HG03097 (cell line): ENCODE results near the gene RAD23B.
"Not testable (repeated sequence)": the region's sequence is repeated elsewhere in the genome, so short reads cannot be mapped to it uniquely, and the experiment has no call there.

Experiments
- ATAC-seq: cut with Tn5 transposase; IDR thresholded peaks from one replicate; pipeline ENCODE4 v1.9.1; 2021; ENCODE audit not compliant: unreplicated experiment, low FRiP score

Gene RAD23B

DNA sequence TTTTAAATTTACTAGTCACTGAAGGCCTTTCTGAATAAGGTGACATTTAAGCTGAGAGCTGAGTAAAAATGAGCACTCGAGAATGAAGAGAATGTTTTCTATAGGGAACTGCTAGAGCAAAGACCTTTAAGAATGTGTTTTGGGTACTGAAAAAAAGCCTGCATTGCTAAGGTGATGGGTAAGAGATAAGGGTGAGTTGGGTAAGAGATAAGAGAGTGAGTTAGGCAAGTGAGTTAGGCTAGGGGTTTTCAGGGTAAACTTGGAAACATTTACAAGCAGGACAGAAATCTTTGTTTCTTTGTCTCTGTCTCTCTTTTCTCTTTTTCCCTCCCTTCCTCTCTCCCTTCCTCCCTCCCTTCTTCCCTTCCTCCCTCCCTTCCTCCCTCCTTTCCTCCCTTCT, 5.6 kb downstream of the RAD23B start:
- ATAC-seq: no peak

DNA sequence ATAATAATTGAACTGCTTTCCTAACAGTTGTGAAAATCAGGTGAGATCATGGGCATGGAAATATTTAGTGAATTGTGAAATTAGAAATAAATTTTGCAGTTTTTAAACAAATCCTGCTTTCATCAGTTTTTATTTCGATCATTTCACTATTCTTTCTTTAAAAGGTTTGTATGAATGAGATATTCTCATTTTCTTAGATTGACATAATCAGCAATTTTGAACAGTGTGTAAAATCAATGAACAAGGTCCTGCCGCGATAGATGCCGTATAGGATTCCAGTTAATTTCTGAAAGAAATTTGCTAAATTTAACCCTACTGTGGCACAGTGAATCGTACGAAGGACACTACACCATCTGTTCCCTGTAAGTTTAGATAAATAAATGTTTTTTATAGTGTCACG, 7.5 kb downstream of the RAD23B start:
- no peak for ATAC-seq

DNA sequence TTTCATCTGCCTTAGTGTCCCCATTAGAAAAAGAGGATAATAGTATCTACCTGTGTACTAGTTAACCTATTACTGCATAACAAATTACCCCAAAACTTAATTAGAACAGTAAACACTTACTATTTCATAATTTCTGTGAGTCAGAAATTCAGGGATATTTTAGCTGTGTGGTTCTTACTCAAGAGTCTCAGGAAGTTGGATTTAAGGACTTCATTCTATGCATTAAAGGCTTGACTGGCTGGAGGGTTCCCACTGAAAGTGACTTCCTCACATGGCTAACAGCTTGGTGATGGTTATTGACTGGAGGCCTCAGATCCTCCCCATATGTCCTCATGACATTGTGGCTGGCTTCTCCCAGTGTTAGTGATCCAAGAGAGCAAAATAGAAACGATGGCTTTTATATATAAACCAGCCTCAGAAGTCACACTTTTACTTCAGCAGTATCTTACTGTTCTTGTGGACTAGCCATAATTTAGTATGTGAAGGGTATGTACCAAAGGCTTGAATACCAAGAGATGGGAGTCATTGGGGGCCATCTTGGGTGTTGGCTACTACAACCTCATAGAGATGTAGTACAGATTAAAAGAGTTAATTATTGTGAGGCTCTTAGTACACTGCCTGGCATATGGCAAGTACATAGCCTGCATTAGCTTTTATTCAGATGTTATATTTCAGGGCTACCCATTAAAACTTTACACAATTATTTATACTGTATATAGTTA, 9.9 kb downstream of the RAD23B start:
- ATAC-seq: no peak

DNA sequence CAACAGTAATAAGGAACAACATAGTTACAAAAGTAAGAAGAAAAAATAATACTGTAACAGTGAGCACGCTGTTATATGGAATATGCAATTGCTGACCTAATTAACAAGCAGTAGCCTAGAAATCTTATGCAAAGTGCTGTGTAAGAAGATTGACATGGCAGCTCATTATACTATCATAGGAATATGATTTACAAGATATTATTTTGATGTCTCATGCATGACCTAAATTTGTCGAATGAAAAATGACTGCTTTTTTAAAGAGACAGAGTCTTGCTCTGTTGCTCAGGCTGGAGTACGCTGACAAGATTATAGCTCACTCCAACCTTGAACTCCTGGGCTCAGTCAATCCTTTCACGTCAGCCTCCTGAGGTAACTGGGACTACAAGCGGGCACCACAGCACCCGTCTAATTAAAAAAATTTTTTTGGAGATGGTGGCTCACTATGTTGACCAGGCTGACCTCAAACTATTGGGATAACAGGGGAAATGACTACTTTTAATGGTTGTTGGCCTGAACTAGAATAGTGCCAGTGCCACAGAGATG, 10.5 kb downstream of the RAD23B start:
- ATAC-seq: no peak

DNA sequence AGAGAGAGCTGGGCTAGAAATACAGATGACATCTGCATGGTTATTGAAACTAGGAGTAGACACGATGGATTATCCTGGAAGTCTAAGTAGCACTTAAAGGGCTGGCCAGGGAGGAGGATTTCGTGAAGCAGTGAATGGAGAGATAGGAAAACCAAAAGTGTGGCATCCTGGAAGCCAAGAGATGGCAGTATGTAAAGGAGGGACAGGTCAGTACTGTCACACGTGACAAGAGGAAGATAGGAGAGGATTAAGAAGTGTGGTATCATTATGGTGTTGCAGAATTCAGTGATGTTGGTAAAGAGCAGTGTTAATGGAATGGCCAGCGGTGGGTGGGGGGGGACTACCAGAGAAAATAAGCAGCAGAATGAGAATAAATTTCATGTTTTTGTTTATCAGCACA, 11.7 kb downstream of the RAD23B start:
- ATAC-seq: no peak

DNA sequence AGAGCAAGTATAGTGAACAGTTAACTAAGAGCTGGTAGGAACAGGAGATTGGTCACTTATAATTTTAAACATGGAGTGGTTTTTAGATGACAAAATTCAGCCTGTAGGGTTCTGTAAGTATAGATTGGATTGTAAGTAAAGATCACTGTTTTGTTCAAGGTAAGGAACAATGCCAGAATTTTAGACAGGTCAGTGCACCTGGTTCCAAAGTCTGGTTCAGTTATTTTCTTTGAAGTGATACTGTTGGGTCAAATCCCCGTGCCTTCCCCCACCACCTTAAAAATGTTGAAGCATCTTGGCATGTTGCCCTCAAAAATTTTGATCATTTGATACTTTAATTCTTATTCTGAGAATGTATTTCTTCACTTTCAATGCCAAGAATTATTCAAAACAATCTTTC, 12.9 kb downstream of the RAD23B start:
- ATAC-seq: no peak

DNA sequence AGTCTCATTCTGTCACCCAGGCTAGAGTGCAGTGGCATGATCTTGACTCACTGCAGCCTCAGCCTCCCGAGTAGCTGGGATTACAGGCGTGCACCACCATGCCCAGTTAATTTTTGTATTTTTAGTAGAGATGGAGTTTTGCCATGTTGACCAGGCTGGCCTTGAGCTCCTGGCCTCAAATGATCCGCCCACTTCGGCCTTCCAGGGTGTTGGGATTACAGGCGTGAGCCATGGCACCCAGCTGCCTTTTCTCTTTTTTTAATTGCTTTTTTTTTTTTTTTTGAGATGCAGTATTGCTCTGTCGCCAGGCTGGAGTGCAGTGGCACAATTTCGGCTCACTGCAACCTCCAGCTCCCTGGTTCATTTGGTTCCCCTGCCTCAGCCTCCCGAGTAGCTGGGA, 13.5 kb downstream of the RAD23B start:
- not testable (repeated sequence) for ATAC-seq

DNA sequence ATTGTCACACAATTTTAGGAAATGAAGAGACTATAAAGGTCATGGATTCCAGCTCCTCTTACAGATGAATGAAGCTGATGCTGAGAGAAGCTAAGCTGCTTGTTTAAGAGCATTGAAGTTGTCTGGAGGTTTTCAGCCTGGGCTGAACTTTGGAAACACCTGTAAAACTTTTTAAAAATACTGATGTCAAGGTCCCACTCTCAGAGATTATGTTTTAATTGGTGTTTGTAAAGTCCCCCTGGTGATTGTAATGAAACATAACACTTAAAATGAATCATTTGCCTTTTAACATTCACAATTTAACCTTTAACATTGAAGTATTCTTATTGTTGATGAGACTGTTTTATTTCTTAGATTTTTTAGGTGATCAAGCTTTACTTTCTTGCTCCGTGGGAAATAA, 16.4 kb downstream of the RAD23B start:
- no peak for ATAC-seq

DNA sequence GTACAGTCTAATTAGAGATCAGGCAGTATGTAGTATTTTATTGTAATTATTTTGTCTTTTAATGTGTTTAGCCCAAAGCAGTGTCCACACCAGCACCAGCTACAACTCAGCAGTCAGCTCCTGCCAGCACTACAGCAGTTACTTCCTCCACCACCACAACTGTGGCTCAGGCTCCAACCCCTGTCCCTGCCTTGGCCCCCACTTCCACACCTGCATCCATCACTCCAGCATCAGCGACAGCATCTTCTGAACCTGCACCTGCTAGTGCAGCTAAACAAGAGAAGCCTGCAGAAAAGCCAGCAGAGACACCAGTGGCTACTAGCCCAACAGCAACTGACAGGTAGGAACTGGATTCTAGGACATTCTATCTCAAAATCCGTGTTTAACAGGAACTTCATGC, 23.2 kb downstream of the RAD23B start:
- no peak for ATAC-seq

DNA sequence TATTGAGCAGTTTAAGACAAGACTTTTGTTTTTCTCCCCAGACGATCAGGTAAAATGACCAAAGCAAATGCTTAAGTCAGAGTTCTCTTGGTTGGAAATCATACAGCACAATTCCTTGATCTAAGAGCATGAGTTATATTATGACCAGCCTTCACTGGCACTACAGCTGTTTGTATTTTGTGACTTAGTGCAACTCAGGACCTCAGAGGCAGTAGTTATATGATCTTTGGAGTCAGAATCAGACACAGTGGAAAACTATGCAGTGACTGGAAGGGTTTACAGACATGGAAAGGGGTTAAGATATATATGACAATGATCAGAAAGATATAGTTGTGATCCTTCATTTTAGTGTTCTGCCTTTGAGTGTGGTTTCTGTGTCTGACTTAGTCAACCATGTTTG, 24.3 kb downstream of the RAD23B start:
- no peak for ATAC-seq

DNA sequence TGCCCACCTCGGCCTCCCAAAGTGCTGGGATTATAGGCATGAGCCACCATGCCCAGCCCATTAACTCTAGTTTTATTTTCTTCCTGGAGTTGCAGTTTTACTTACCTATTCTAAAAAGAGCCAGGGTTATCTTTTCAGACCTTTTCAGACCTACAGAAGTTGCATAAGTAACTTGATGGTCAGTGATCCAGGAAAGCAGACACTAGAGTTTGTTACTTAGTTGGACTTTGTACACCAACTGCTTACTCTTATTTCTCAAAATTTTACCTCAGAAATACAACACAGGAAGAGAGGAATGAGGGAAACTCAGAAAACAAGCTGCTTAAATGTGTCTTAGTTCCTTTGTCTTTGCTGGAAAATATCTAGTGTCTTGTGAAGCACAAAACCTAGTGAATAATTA, 25.4 kb downstream of the RAD23B start:
- ATAC-seq: no peak

DNA sequence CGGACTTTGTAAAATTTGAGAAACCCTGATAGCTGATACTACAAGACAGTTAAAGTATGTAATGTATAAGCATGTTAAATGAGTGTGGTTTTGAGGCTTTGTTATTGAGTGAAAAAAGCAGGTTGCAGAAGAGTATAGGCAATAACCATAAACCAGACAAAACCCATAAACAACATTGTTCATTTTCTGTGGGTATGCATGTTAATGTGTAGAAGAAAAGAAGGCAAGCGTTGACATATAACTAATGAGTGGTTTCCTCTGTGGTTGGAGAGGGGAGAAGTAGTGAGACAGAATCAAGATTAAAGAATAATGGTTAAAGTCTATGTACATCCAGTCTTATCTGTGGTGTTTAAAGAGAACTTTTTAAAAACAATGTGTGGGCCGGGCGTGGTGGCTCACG, 26.2 kb downstream of the RAD23B start:
- ATAC-seq: peak; percentile 89

DNA sequence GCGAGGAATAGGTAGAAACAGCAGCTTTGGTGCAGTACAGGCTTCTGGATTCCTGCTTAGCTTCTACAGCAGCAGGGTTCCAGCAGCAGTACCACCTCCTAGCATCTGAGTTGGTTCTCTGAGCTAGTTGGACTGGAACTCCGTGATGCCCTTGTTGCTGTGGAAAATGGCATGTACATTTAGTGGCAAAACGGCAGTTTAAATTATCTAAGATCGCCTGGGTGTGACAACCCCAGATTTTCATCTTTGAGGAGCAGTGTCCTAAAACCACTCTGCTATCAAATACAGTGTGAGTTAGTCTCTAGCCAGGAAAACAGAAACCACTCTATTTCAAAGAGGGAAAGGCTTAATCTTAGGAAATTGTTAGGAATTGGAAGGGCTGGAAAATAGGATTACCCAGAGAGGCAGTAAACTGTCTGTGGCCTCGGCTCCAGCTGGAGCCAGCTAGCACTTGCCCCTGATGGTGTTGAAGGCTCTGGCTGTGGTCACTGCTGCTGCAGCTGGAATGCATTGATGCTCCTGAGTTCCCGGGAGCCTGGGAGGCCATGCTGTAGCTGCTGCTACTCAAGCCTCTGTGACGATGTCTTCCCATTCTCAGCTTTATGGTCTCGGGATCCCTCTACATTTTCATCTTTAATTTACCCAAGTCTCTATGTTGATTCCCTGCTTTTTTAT, 29.4 kb downstream of the RAD23B start:
- no peak for ATAC-seq

DNA sequence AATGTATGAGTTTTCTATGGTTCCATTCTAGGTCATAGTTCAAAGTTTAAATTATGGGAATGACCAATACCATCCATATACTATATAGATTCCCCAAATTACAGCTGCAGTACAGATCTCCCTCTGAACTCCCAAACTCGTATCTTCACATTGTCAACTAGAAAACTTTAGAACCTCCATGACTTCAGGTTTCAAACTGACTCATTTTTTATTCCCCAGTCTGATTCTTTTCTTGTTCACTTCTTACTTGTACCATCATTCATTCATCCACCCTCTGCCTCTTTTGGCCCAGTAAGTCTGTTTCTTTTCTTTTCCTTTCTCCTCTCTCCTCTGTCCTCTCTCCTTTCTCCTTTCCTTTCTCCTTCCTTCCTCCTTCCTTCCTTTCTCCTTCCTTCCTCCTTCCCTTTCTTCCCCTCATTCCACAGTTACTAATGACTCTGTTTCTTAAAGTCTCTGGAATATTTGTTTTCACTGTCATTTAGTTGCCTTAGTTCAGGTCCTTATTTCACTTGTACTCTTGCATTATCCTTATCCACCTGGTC, 30.5 kb downstream of the RAD23B start:
- ATAC-seq: no peak

DNA sequence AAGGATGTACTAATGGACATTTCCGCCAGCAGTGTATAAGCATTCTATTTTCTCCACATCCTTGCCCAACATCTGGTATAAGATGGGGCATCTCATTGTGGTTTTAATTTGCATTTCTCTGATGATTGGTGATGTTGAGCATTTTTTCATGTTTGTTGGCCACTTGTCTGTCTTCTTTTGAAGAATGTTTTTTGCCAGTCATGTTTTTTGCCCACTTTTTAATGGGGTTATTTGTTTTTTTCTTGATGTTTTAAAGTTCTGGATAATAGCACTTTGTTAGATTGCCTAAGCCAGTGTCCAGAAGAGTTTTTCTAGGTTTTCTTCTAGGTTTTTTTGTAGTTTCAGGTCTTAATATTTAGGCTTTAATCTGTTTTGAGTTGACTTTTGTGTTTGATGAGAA, 31.7 kb downstream of the RAD23B start:
- no peak for ATAC-seq

DNA sequence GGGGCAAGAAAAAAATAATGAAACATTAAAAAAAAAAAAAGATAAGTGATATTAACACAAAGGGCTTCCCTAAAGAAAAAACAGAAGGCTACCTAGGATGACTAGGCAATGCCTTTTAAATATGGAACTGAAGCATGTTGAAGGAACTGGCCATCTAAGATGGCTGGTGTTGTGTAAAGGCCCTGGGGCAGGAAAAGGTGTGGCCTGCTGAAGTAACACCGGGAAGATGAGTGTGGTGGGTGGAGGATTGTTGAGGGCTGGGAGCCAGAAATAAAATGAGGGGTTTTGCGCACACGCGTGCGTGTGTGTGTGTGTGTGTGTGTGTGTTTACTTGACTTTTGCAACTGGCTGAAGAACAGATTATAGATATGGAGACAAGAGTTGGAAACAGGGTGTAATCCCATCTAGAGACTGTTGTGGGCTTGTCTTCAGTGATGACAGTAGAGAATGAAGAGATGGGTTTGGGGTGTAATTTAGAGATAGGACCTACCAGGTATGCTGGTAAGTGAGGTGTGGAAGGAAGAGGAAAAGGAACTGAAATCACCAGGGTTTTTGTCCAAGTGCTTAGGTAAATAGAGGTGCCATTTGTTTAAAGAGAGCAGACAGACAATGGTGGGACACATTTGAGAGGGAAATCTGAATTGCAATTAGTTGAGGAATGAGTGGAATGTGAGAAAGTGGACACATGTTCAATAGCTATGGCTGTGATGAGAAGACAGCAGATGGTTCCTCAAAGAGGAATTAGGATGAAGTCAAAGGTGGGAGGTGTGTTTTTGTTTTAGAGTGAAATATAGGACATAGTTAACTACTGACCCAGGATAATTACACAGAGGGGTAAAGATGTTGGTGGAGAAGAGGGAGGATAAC, 33.9 kb downstream of the RAD23B start:
- ATAC-seq: no peak

DNA sequence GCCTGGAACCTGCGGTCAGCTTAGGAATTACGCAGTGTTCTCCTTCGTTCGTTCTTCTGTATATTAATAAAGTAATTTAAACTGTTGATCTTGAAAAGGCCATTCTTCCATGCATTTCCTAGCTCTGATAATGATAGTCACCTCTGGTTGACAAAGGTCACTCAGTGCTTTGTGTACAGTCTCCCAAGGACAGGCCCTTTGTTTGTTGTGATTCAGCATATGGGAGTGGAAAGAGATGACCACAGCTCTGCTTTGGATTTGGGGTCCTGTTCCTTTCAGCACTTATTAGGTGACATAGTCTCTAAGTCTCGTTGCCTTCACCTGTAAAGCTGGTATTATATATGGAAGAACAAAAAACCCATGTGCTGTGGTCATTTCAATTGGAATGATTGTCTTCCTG, 39.6 kb downstream of the RAD23B start:
- no peak for ATAC-seq

DNA sequence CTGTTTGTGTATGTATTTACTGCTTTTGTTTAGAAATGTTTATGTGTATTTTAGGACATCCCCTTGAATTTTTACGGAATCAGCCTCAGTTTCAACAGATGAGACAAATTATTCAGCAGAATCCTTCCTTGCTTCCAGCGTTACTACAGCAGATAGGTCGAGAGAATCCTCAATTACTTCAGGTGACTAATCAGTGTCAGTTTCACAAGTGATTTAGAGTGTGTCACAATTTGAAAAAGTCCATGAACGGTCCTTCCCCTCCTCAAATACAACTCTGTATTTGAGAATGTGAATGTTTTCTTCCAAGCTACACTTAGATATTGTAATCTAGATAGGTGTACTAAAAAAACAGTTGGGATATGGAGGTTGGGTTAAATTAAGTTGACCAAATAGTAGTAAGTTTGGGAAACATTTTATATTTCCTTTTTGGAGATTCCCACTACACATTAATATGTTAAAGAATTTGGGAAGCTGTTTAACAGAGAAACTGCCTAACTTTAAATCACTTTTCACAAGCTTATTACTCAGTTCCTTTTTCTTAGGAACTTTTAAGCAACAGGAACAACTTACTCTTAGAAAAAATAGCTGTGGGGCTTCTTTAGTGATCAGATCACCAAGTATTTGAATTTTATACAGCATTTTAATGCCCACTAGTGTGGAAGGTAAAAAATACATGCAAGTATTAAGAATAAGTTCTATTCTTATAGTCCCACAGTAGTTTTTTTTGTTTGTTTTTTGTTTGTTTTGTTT, 40.9 kb downstream of the RAD23B start:
- no peak for ATAC-seq

DNA sequence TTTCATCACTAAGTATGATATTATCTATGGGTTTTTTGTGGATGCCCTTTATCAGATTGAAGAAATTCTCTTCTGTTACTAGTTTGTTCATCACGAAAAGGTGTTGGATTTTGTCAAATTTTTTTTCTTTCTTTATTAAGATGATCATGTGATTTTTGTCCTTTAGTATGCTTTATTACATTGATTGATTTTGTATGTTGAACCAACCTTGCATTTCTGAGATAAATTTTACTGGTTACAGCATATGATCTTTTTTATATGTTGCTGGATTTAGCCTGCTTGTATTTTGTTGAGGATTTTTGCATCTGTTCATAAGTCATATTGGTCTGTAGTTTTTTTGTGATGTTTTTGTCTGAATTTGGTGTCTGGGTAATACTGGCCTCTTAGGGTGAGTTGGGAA, 42.8 kb downstream of the RAD23B start:
- no peak for ATAC-seq

DNA sequence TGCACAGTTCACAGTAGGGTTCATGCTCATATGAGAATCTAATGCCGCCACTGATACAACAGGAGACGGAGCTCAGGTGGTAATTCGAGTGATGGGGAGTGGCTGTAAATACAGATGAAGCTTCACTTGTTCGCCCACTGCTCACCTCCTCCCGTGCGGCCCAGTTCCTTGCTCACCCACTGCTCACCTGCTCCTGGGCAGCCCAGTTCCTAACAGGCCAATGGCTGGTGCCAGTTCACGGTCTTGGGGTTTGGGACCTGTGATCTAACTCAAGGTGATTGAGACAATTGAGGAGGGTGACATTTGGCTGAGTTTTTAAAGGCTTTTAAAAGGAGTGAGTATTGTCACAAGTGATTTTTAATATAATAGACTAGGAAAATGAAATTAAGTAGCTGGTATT, 45.4 kb downstream of the RAD23B start:
- ATAC-seq: no peak
